ENCODE data around the gene REXO1. TPM values are rescaled to one million over a fixed set of nuclear protein-coding genes. Genes with fewer than 3 reads are reported as not detected.

The REXO1 gene
- total and polyA plus RNA-seq, 2 donors = 7.9 to 20.5 TPM

DNA sequence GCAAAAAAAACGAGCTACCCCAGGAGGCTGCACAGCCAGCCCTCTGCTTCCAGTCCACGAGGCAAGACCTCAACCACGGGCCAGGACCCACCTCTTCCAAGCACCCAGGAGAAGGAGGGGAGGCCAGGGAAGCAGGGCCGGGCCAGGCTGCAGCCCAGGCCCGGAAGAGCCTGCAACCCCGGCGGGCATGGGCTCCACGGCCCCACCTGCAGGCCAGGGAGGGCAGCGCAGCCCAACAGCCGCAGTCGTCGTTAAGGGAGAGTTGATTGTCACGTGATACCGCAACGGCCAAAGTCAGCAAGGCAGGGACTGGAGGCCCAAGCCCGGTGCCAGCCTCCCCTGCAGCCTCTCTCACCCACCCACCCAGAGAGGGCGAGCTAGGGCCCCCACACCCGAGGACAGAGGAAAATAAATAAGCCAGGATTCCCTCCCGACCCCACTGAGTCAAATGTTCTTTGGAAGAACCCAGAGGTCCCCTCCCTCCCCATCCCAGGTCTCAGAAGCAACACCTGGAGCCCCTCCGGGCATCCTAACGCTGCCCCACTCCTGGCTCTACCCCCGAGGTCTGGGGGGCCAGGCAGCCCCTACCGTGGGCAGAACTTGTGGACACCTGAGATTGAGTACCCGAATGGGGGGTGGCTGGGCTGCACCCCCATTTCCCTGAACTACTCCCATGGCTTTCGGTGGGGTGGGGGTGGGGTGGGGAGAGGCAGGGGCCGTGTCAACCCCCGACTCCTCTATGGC is 5.2 kb upstream of the REXO1 start:
- no peak overlapping the region for H3K27ac ChIP-seq (ENCODE audit: low read depth)
- no peaks in the 10 kb centered on the region for H3K36me3 ChIP-seq (ENCODE audit: insufficient read depth)
- peaks cover 3% of the 10 kb centered on the region for H3K4me1 ChIP-seq (ENCODE audit: insufficient read depth)
- no peak for DNase-seq (ENCODE audit: extremely low spot score)
- 38% methylated on average over 27 of the region's 27 CpGs for WGBS
- no peak overlapping the region for H3K4me3 ChIP-seq (ENCODE audit: low read depth, low read length)

DNA sequence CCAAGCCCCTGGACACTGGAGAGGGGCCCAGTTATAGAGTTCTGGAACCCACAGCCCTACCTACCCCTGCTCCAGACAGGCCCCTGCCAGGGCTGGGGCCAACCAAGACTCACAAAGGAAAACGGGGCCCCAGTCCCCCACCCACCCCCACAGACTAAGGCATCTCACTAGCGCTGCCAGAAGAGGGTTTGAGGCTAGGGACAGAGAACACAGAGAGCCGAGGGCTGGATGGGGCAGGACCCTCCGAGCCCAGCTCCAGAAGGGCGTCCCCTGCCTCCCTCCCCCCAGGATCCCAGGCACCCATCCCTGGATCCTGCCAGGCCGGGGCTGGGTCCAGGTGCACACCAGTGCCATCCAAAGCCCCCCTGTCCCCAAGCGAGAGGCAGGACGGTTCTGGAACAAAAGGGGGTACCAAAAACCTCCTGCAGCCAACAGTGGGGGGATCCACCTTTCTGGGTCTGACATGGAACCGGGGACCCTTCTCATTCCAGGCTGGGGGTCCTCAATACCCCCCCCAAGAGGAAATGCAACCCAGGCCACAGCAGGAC is 4.4 kb upstream of the REXO1 start:
- peaks cover 3% of the 10 kb centered on the region for H3K4me1 ChIP-seq (ENCODE audit: insufficient read depth)
- no peak overlapping the region for H3K27ac ChIP-seq (ENCODE audit: low read depth)
- no peaks in the 10 kb centered on the region for H3K36me3 ChIP-seq (ENCODE audit: insufficient read depth)
- 61% methylated on average over 9 of the region's 9 CpGs for WGBS
- no peak for DNase-seq (ENCODE audit: extremely low spot score)
- H3K4me3 ChIP-seq (ENCODE audit: low read depth, low read length) = no peak overlapping the region

DNA sequence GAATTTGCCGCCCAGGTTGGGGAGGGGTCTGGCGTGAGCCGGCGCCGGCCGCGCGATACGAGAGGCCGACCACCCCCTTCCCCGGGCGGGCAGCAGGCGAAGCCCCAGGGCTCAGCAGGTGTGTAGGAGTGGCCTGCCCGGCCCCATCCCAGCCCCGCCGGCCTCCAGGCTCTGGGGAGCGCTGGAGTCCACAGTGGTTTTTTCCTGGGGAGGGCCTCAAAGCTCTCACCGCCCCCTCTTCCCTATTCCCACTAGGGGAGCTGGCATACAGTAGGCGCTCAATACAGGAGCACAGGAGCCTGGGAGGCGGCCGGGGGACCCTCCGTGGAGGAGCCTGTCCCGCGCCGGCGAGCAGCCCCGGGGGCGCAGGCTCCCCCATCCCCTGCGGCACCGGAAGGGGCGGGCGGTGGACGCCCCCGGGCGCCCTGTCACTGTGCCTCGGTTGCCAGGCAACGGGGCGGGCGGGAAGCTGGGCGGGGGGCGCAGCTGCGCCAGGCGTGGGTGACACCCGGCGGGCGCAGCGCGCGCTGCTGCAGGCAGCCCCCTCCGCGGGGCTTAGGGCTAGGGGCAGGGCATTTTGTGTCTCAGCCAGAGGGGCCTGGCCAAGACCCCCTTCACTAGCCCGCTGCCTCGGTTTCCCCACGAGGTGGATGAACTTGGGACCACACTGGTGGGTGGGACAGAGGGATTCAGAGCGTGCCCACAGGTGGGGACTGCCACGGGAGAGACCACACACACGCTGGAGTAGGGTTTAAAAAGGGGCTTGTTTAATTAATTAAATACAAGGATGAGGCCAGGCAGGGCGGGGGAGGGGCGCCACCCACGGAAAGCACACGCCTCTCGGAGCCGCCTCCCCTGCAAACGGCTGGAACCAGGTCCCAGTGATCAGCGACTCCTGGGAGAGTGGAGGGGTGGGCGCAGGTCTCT is 3.6 kb upstream of the REXO1 start:
- H3K4me3 ChIP-seq (ENCODE audit: low read depth, low read length) = no peak overlapping the region
- WGBS = 16% methylated on average over 66 of the region's 66 CpGs
- H3K36me3 ChIP-seq (ENCODE audit: insufficient read depth) = no peaks in the 10 kb centered on the region
- DNase-seq (ENCODE audit: extremely low spot score) = no peak
- peaks cover 3% of the 10 kb centered on the region for H3K4me1 ChIP-seq (ENCODE audit: insufficient read depth)
- no peak overlapping the region for H3K27ac ChIP-seq (ENCODE audit: low read depth)

DNA sequence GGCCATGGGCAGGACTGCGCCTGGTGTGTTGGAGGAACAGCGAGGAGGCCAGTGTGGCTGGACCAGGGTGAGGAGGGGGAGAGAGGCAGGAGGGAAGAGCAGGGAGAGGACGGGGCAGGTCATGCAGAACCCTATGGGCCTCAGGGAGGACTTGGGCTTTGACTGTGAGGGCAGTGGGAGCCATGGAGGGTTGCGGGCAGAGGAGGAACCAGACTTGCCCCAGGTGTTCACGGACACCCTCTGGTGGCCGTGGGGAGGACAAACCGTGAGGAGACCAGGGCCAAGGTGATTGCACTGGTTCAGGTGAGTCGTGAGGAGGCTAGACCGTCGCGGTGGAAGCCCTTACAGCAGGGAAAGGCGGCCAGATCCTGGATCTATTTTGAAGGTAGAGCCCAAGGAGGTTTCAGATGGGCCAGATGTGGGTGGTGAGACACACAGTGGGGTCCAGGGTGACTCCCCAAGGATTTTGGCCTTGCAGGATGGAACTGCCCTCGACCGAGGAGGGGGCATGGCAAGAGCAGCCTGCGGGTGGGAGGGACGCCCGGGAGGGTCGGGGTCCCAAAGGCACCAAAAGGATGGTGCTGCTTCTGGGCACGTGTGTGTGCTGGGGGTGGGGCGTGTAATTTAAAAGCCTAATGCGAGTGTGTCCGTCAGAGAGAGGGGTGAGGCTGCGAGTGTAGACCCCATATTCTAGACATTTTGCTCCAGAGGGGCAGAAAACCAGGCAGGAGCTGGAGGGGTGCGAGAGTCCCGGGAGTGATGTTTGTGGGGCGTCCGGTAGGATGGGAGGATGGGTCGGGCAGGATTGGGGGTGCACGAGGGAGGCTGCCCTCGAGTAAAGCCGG is 2.7 kb upstream of the REXO1 start:
- Histone ChIP-seq H3K27ac (ENCODE audit: low read depth) (no peak overlapping the region), H3K4me1 (ENCODE audit: insufficient read depth) (peaks cover 3% of the 10 kb centered on the region)
- 60% methylated on average over 31 of the region's 31 CpGs for WGBS

DNA sequence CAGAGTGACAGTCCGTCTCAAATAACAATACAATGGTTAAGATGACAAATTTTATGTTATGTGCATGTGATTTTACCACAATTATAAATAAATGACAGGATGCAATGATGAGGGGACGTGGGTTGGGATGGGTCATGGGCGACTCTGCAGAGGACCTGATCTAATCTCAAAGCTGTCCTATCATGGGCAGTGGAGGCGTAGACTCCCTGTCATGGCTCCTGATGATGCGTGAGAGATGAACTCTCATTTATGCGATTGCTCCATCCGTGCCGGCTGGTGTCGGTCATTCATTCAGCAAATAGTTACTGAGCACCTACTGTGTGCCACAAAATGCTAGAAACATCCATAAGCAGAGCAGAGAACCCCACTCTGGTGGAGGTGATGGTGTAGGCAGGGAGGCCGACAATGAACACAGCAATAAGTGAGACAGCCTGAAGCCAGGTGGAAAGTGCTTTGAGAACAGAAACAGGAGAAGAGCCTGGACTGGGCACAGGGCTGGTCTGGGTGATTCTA is 1.7 kb upstream of the REXO1 start:
- DNase-seq (ENCODE audit: extremely low spot score) = no peak
- no peak overlapping the region for H3K27ac ChIP-seq (ENCODE audit: low read depth)
- 91% methylated on average over 10 of the region's 10 CpGs for WGBS
- peaks cover 3% of the 10 kb centered on the region for H3K4me1 ChIP-seq (ENCODE audit: insufficient read depth)
- no peak overlapping the region for H3K4me3 ChIP-seq (ENCODE audit: low read depth, low read length)
- no peaks in the 10 kb centered on the region for H3K36me3 ChIP-seq (ENCODE audit: insufficient read depth)

More for the DNA sequence above, 2.7 kb upstream of the REXO1 start:
- DNase-seq (ENCODE audit: extremely low spot score) = no peak
- H3K36me3 ChIP-seq (ENCODE audit: insufficient read depth) = no peaks in the 10 kb centered on the region
- H3K4me3 ChIP-seq (ENCODE audit: low read depth, low read length) = no peak overlapping the region

DNA sequence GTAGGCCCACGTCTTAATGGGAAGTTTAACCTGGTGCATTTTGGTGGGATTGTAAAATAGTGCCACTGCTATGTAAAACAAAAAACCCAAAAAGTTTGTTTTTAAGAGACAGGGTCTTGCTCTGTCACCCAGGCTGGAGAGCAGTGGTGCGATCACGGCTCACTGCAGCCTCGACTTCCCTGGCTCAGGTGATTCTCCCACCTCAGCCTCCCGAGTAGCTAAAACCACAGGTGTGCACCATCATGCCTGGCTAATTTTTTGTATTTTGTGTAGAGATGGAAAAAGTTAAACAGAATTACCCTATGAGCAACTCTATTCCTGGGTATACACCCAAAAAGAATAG is 820 bp upstream of the REXO1 start:
- WGBS = 73% methylated on average over 5 of the region's 5 CpGs
- H3K4me3 ChIP-seq (ENCODE audit: low read depth, low read length) = no peak overlapping the region
- H3K27ac ChIP-seq (ENCODE audit: low read depth) = no peak overlapping the region
- no peak for DNase-seq (ENCODE audit: extremely low spot score)
- no peaks in the 10 kb centered on the region for H3K36me3 ChIP-seq (ENCODE audit: insufficient read depth)
- H3K4me1 ChIP-seq (ENCODE audit: insufficient read depth) = peaks cover 3% of the 10 kb centered on the region

DNA sequence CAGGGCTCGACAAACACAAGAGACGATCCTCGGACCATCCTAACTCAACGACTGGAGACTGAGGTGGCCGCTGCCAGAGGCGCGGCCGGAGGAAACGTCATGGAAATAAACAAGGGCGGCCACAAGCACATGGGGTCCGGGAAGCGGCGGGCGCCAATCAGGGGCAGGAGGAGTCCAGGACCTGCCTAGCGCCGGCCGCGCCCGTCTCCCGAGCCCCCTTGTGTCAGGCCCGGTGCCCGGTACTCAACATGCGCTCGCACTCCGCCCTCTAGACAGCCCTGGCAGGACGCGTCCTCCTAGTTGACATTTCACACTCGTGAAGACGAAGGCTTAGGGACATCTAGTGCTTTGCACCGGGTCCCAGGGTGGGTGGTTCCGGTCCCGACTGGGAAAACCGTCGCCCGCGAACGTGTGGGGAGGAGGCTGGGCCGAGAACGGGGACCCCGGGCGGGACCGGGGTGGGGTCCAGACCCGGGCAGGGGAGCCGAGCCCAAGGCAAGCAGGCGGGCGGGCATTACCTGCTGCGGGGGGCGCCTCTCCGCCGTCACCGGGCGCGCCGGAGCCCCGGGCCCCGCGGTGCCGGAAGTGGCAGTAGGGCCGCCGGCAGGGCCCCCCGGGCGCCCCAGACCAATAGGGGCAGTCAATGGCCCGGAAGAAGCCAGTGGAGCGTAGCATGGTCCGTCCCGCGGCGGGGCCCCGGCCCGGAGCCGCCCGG is 442 bp downstream of the REXO1 start:
- H3K4me1 ChIP-seq (ENCODE audit: insufficient read depth) = peaks cover 3% of the 10 kb centered on the region
- no peaks in the 10 kb centered on the region for H3K36me3 ChIP-seq (ENCODE audit: insufficient read depth)
- DNase-seq (ENCODE audit: extremely low spot score) = no peak
- WGBS = under 1% methylated on average over 71 of the region's 72 CpGs
- H3K27ac ChIP-seq (ENCODE audit: low read depth) = peak overlapping the region; percentile 96
- H3K4me3 ChIP-seq (ENCODE audit: low read depth, low read length) = peak overlapping the region; percentile 96

DNA sequence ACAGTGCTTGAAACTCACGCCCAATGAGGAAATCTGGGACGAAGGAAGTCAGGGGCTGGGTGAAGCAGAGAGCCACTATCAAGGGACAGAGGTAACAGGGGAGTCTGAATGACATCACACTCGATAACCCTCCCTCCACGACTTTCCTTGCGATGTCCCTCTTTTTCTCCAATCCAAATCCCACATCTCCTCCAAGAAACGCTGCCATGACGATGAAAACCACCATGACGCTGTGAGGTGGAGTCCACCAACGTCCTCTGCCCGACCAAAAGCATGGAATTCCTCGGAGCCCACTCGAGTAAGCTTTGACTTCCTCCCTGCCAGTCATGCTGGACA is 967 bp downstream of the REXO1 start:
- no peaks in the 10 kb centered on the region for H3K36me3 ChIP-seq (ENCODE audit: insufficient read depth)
- no peak for DNase-seq (ENCODE audit: extremely low spot score)
- H3K4me3 ChIP-seq (ENCODE audit: low read depth, low read length) = peak overlapping the region; percentile 96
- no peak overlapping the region for H3K27ac ChIP-seq (ENCODE audit: low read depth)
- peaks cover 3% of the 10 kb centered on the region for H3K4me1 ChIP-seq (ENCODE audit: insufficient read depth)
- 11% methylated on average over 12 of the region's 12 CpGs for WGBS

DNA sequence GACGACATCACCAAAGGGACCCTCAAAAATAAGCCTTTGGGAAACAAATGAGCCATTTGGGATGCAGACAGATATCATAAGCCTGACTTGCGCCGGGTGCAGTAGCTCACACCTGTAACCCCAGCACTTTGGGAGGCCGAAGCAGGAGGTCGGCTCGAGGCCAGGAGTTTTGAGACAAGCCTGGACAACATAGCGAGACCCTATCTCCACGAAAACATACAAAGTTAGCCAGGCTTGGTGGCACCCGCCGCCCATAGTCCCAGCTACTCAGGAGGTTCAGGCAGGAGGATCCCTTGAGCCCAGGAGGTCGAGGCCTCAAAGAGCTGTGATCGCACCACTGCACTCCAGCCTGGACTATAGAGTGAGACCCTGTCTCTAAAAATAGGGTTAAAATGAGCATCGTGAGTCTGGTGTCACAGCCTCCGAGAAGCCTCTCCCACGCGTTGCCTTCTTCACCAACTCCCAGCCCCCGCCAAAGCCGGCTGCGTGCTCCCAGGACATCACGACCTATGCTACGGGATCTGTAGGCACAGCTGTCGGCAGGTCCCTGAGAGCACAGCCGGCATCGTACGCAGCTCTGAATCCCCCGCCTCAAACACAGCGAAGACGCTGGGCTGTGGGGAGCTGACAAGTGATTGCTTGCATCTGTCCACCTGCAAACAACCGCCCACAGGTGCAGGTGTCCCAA is 1.6 kb downstream of the REXO1 start:
- H3K4me1 ChIP-seq (ENCODE audit: insufficient read depth) = no peaks in the 10 kb centered on the region
- no peak for DNase-seq (ENCODE audit: extremely low spot score)
- WGBS = 82% methylated on average over 29 of the region's 29 CpGs

DNA sequence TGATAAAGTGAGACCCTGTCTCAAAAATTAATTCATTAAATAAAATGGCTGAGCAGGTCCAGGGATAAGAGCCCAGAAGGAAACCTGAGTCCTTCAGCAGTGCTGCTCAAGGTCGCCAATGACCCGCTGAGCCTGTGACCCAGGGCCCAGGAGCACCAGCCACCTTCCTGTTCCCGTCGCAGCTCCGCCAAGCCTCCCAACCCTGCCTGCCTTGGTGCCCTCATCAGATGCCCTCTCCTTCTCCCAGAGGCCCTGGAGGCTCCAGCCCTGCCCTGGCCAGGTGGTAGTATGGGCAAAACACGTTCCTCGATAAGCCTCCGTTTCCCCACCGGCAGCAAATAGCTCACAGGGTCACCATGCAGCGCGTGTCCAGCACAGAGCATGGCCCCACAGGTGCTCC is 2.6 kb downstream of the REXO1 start:
- no peak overlapping the region for H3K27ac ChIP-seq (ENCODE audit: low read depth)
- H3K36me3 ChIP-seq (ENCODE audit: insufficient read depth) = no peaks in the 10 kb centered on the region
- H3K4me3 ChIP-seq (ENCODE audit: low read depth, low read length) = no peak overlapping the region
- WGBS = 87% methylated on average over 11 of the region's 11 CpGs
- no peak for DNase-seq (ENCODE audit: extremely low spot score)
- no peaks in the 10 kb centered on the region for H3K4me1 ChIP-seq (ENCODE audit: insufficient read depth)

More for the DNA sequence above, 1.6 kb downstream of the REXO1 start:
- no peak overlapping the region for H3K27ac ChIP-seq (ENCODE audit: low read depth)
- no peak overlapping the region for H3K4me3 ChIP-seq (ENCODE audit: low read depth, low read length)
- H3K36me3 ChIP-seq (ENCODE audit: insufficient read depth) = no peaks in the 10 kb centered on the region

DNA sequence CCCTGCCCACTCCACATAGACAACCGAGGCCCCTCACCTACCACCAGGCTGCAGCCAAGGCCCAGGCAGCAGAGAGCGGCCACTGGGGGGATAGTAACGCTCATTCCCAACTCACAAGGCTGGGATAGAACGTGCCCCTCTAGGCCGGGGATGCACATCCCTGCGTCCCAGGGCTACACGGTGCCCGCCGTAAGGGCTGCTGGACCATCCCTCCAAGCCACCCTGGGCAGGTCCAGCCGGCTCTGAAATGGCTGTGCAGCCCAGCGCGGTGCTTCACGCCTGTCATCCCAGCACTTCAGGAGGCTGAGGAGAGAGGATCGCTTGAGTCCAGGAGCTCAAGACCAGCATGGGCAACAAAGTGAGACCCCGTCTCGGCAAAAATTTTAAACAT is 3.2 kb downstream of the REXO1 start:
- H3K4me3 ChIP-seq (ENCODE audit: low read depth, low read length) = no peak overlapping the region
- no peaks in the 10 kb centered on the region for H3K4me1 ChIP-seq (ENCODE audit: insufficient read depth)
- WGBS = 84% methylated on average over 16 of the region's 16 CpGs
- no peak for DNase-seq (ENCODE audit: extremely low spot score)
- H3K36me3 ChIP-seq (ENCODE audit: insufficient read depth) = no peaks in the 10 kb centered on the region
- H3K27ac ChIP-seq (ENCODE audit: low read depth) = no peak overlapping the region

DNA sequence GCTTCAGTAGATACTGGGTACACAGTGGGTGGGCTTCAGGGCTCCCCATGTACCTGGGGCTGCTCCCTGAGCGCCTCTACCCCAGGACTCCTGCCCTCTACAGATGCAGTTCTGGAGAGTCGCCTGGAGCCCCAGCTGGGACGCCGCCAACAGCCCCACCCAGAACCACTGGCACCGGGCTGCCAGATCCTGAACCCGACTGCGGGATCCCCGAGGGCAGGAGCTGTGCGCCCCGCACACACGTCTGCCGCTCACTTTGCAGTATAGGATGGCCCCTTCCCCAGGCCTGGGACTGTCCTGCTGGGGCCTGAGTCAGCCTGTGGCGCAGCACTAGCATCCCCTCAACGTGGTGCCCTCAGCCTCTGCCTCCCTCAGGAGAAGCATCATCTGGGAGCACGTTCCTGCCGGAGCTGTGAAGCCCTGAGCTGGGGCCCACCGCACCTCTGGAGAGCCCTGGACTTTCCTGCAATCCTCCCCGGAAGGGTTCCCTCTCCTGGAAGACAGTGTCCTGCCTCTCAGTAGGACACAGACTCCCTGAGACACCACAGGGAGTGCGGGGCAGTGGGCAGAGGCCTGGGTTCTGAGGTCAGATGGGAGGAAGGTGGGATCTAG is 3.7 kb downstream of the REXO1 start:
- no peak overlapping the region for H3K4me3 ChIP-seq (ENCODE audit: low read depth, low read length)
- no peaks in the 10 kb centered on the region for H3K4me1 ChIP-seq (ENCODE audit: insufficient read depth)
- no peak overlapping the region for H3K27ac ChIP-seq (ENCODE audit: low read depth)
- DNase-seq (ENCODE audit: extremely low spot score) = no peak
- H3K36me3 ChIP-seq (ENCODE audit: insufficient read depth) = no peaks in the 10 kb centered on the region
- 74% methylated on average over 19 of the region's 19 CpGs for WGBS

Data from urinary bladder (tissue), 4 donors.